Liver (tissue), 9 donors: ENCODE data around the gene KLHL40. TPM values are rescaled to one million over a fixed set of nuclear protein-coding genes. Genes with fewer than 3 reads are reported as not detected.

Experiments
- DNase-seq: peaks from one replicate; pipeline ENCODE4 v3.0.0-alpha.2; 2017; ENCODE audit warnings: low spot score
- H3K27ac ChIP-seq, 2 donors: one replicate each; pipeline ENCODE4 v1.7.0; 2013; ENCODE audit warnings: inconsistent platforms in 2 of 2, low read length in 2 of 2, control low read depth in 1 of 2, low read depth in 1 of 2, mild to moderate bottlenecking in 1 of 2
- H3K27me3 ChIP-seq, 4 donors: one replicate each; pipeline versions ENCODE4 v1.6.1 to v1.7.0; 2013; ENCODE audit warnings: low read length in 3 of 4, inconsistent platforms in 1 of 4, mild to moderate bottlenecking in 1 of 4, moderate library complexity in 1 of 4; ENCODE audit not compliant: control insufficient read depth in 4 of 4, insufficient read depth in 4 of 4
- H3K36me3 ChIP-seq, 4 donors: one replicate each; pipeline versions ENCODE4 v1.6.1 to v1.7.0; 2013; ENCODE audit warnings: low read length in 3 of 4, mild to moderate bottlenecking in 3 of 4, low read depth in 1 of 4, moderate library complexity in 1 of 4; ENCODE audit not compliant: control insufficient read depth in 4 of 4, insufficient read depth in 3 of 4
- H3K4me1 ChIP-seq, 4 donors: one replicate each; pipeline versions ENCODE4 v1.6.1 to v1.7.0; 2013; ENCODE audit warnings: low read length in 3 of 4, mild to moderate bottlenecking in 3 of 4, moderate library complexity in 1 of 4; ENCODE audit not compliant: control insufficient read depth in 4 of 4, insufficient read depth in 4 of 4
- H3K4me3 ChIP-seq, 3 donors: one replicate each; pipeline versions ENCODE4 v1.6.1 to v1.7.0; 2013; ENCODE audit warnings: low read length in 3 of 3, control low read depth in 1 of 3, low read depth in 1 of 3, mild to moderate bottlenecking in 1 of 3
- H3K9ac ChIP-seq, 2 donors: one replicate each; pipeline ENCODE4 v1.7.0; 2013; ENCODE audit warnings: low read length in 2 of 2, mild to moderate bottlenecking in 2 of 2, moderate library complexity in 2 of 2, control low read depth in 1 of 2, low read depth in 1 of 2
- H3K9me3 ChIP-seq, 4 donors: one replicate each; pipeline versions ENCODE4 v1.6.1 to v1.7.0; 2013; ENCODE audit warnings: low read length in 3 of 4; ENCODE audit not compliant: control insufficient read depth in 4 of 4
- ATF3 ChIP-seq: IDR thresholded peaks from 2 replicates; pipeline ENCODE4 v1.6.1; 2016; ENCODE audit warnings: antibody characterized with exemption
- EGR1 ChIP-seq, 2 donors: IDR thresholded peaks; 2 replicates each; pipeline ENCODE4 v1.6.1; 2016 to 2018; ENCODE audit warnings: antibody characterized with exemption in 2 of 2, low read depth in 2 of 2
- FOXA1 ChIP-seq: IDR thresholded peaks from 2 replicates; pipeline ENCODE4 v1.6.1; 2016; ENCODE audit warnings: antibody characterized with exemption
- FOXA2 ChIP-seq: IDR thresholded peaks from 2 replicates; pipeline ENCODE4 v1.6.1; 2016; ENCODE audit warnings: antibody characterized with exemption
- GABPA ChIP-seq, 2 donors: IDR thresholded peaks in 1 of 2; conservative IDR thresholded peaks in 1 of 2; 2 replicates each; pipeline ENCODE4 v1.6.1; 2016; ENCODE audit warnings: antibody characterized with exemption in 2 of 2, mild to moderate bottlenecking in 1 of 2, moderate library complexity in 1 of 2
- HNF4A ChIP-seq, 2 donors: conservative IDR thresholded peaks; 2 replicates each; pipeline ENCODE4 v1.6.1; 2016; ENCODE audit warnings: antibody characterized with exemption in 2 of 2, mild to moderate bottlenecking in 2 of 2
- HNF4G ChIP-seq: IDR thresholded peaks from 2 replicates; pipeline ENCODE4 v1.6.1; 2016; ENCODE audit warnings: antibody characterized with exemption
- JUND ChIP-seq, 2 donors: IDR thresholded peaks; 2 replicates each; pipeline ENCODE4 v1.6.1; 2016; ENCODE audit warnings: antibody characterized with exemption in 2 of 2
- NR2F2 ChIP-seq: IDR thresholded peaks from 2 replicates; pipeline ENCODE4 v1.6.1; 2016; ENCODE audit warnings: antibody characterized with exemption
- RAD21 ChIP-seq, 2 donors: IDR thresholded peaks; 2 replicates each; pipeline ENCODE4 v1.6.1; 2016; ENCODE audit warnings: antibody characterized with exemption in 2 of 2, mild to moderate bottlenecking in 2 of 2
- REST ChIP-seq: IDR thresholded peaks from 2 replicates; pipeline ENCODE4 v1.6.1; 2016; ENCODE audit warnings: antibody characterized with exemption, mild to moderate bottlenecking
- RXRA ChIP-seq, 2 donors: IDR thresholded peaks; 2 replicates each; pipeline ENCODE4 v1.6.1; 2017 to 2018; ENCODE audit warnings: antibody characterized with exemption in 2 of 2, mild to moderate bottlenecking in 1 of 2
- SP1 ChIP-seq: IDR thresholded peaks from 2 replicates; pipeline ENCODE4 v1.6.1; 2018; ENCODE audit warnings: antibody characterized with exemption, mild to moderate bottlenecking
- TAF1 ChIP-seq: conservative IDR thresholded peaks from 2 replicates; pipeline ENCODE4 v1.6.1; 2016; ENCODE audit warnings: antibody characterized with exemption, mild to moderate bottlenecking
- YY1 ChIP-seq: IDR thresholded peaks from 2 replicates; pipeline ENCODE4 v1.6.1; 2016; ENCODE audit warnings: antibody characterized with exemption, mild to moderate bottlenecking
- polyA plus RNA-seq, 2 donors: library from polyadenylated mRNA; stranded (reverse) in 1 of 2; unstranded in 1 of 2; fragments of 200-250 nt in 1 of 2; fragments of >200 nt in 1 of 2; fragmentation: Nextera tagmentation in 1 of 2; extraction: Ambion mirVana in 1 of 2; gene quantifications; one replicate each; pipeline versions ENCODE4 v1.2.1 to v1.2.3, GENCODE V29; 2013 to 2015
- total RNA-seq, 2 donors: library from RNA; depleted of rRNA; stranded (reverse); fragments of >200 nt; gene quantifications; one replicate each; pipeline ENCODE4 v1.2.3, GENCODE V29; 2014
- TF ChIP-seq, protein P1 (sequence below): IDR thresholded peaks from 2 replicates; pipeline ENCODE4 v1.6.1; 2016; ENCODE audit warnings: antibody characterized with exemption
- TF ChIP-seq, protein P2 (sequence below): fragments of 150-350 bp; IDR thresholded peaks from 2 replicates; pipeline ENCODE4 v1.5.1; 2017; ENCODE audit warnings: improper control_type of control experiment, low read depth, low read length; ENCODE audit not compliant: missing input control
- TF ChIP-seq, protein P3 (sequence below): IDR thresholded peaks from 2 replicates; pipeline ENCODE4 v1.6.1; 2016; ENCODE audit warnings: antibody characterized with exemption
- donor health status: healthy.
- donor health status: healthy.
- donor health status: healthy.
- donor health status: healthy.
- donor health status: healthy.

KLHL40 gene
- total and polyA plus RNA-seq, 4 donors: not detected

- H3K9me3 ChIP-seq: no peaks in the 10 kb centered on the region
- H3K27ac ChIP-seq: no peak overlapping the region
- H3K27me3 ChIP-seq: no peaks in the 10 kb centered on the region
- no peak for DNase-seq
- no peaks in the 10 kb centered on the region for H3K4me1 ChIP-seq
- H3K9ac ChIP-seq: no peak overlapping the region
- no peaks in the 10 kb centered on the region for H3K36me3 ChIP-seq
- no peak overlapping the region for H3K4me3 ChIP-seq
- TF ChIP-seq TAF1: no peak
- TF ChIP-seq FOXA1: no peak
- TF ChIP-seq RAD21 (IDR thresholded peaks at IDR 0.05): no peak
- TF ChIP-seq, protein P1, sequence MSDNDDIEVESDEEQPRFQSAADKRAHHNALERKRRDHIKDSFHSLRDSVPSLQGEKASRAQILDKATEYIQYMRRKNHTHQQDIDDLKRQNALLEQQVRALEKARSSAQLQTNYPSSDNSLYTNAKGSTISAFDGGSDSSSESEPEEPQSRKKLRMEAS: no peak
- no peak for TF ChIP-seq HNF4G
- TF ChIP-seq NR2F2: no peak
- TF ChIP-seq SP1: no peak
- no peak for TF ChIP-seq REST
- TF ChIP-seq ATF3: no peak
- no peak for TF ChIP-seq HNF4A (conservative IDR thresholded peaks at IDR 0.05)
- TF ChIP-seq EGR1 (IDR thresholded peaks at IDR 0.05; ENCODE audit: low read depth in 2 of 2): no peak
- no peak for TF ChIP-seq RXRA (IDR thresholded peaks at IDR 0.05)
- TF ChIP-seq, protein P2, sequence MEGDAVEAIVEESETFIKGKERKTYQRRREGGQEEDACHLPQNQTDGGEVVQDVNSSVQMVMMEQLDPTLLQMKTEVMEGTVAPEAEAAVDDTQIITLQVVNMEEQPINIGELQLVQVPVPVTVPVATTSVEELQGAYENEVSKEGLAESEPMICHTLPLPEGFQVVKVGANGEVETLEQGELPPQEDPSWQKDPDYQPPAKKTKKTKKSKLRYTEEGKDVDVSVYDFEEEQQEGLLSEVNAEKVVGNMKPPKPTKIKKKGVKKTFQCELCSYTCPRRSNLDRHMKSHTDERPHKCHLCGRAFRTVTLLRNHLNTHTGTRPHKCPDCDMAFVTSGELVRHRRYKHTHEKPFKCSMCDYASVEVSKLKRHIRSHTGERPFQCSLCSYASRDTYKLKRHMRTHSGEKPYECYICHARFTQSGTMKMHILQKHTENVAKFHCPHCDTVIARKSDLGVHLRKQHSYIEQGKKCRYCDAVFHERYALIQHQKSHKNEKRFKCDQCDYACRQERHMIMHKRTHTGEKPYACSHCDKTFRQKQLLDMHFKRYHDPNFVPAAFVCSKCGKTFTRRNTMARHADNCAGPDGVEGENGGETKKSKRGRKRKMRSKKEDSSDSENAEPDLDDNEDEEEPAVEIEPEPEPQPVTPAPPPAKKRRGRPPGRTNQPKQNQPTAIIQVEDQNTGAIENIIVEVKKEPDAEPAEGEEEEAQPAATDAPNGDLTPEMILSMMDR: no peak
- no peak for TF ChIP-seq GABPA (IDR thresholded peaks at IDR 0.05 in 1 of 2, conservative IDR thresholded peaks at IDR 0.05 in 1 of 2)
- no peak for TF ChIP-seq JUND (IDR thresholded peaks at IDR 0.05)
- TF ChIP-seq, protein P3, sequence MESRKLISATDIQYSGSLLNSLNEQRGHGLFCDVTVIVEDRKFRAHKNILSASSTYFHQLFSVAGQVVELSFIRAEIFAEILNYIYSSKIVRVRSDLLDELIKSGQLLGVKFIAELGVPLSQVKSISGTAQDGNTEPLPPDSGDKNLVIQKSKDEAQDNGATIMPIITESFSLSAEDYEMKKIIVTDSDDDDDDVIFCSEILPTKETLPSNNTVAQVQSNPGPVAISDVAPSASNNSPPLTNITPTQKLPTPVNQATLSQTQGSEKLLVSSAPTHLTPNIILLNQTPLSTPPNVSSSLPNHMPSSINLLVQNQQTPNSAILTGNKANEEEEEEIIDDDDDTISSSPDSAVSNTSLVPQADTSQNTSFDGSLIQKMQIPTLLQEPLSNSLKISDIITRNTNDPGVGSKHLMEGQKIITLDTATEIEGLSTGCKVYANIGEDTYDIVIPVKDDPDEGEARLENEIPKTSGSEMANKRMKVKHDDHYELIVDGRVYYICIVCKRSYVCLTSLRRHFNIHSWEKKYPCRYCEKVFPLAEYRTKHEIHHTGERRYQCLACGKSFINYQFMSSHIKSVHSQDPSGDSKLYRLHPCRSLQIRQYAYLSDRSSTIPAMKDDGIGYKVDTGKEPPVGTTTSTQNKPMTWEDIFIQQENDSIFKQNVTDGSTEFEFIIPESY: no peak
- TF ChIP-seq YY1: no peak
- no peak for TF ChIP-seq FOXA2
Observed at GRCh38 chr3:42694366-42694765, 9.0 kb downstream of the KLHL40 start.
